HG02642 (cell line): ENCODE data around the gene CITED2.
A peak's percentile ranks its signal among the peaks of the same experiment; 100 is the strongest.

Source experiments
- ATAC-seq: cut with Tn5 transposase; IDR thresholded peaks from one replicate; pipeline ENCODE4 v1.9.1; 2021; ENCODE audit warnings: mild to moderate bottlenecking; ENCODE audit not compliant: unreplicated experiment, poor library complexity

Gene CITED2

DNA sequence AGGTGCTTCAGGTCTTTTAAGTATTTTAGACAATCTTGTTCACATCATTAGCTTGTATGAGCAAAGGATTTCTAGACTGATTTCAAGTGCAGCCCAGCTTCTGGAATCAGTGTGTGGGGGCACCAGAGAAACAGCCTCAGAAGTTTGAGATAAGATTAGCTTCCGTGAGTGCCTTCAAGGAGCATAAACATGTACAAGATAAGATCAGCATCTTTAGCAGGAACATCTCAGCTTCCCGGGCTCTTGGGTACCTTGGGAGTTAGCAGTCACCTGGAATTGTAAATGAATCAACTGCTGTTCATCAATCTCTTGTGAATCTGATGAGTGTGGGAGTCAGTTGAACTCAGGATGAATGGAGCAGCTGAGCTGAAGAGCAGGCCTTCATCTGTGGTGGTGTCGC lies 12.0 kb upstream of the CITED2 start:
- no peak for ATAC-seq

DNA sequence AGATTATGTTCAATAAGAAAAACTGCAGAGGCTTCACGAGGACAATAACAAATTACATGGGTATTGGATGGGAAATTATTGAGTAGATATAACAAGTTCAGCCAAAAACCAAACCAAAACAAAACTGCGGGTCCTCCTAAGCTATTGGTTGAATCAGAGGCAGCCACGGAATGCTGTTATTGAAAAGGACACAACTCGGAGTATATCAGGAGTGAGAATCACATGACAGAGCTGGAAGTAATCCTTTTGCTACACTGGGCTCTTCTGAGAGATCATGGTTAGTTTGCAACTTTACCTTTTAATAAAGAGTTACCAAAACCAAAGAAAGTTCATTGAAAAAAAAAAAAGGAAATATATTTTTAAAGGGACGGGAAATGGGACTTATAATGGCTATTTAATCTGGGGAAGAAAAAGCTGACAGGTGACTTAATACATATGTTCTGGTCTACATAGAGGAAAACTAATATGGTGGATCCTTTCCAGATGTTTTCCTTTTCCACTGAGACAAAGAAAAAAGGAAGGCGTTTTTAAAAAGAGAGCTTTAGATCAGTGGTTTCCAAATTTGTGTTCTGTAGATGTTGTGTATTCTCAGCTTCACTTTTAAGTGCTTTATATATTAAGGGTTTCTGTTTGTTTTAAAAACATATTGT lies 6.9 kb upstream of the CITED2 start:
- no peak for ATAC-seq

DNA sequence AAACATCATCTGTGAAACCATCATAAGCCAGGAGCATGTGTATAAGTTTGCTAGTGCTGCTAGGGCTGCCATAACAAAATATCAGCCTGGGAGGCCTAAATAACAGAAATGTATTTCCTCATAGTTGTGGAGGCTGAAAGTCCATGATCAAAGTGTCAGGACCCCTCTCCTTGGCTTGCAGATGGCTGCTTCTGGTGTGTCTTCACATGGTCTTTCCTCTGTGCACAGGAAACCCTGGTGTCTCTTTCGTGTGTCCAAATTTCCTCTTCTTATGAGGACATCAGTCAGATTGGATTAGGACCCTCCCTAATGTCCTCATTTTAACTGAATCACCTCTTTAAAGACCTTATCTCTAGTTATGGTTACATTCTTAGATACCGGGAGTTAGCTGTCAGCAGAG lies 6.2 kb upstream of the CITED2 start:
- no peak for ATAC-seq

DNA sequence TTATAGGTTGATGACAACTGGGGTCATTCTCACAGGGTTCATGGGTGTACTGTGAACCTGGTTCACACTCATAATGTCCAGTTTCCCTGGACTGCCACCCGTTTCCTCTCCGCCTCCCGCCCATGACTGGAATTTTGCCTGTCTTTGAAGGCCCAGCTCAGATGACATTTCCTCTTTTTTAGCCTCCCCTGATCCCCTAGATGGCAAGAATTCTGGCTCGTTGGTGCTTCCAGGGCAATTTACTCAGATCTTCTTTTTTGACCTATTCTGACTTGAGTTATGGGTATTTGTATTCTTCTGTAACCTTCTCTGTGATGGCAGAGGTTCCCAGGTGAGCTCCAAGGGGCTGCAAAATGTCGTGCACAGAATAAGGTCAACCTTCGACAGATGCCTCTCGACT lies 5.7 kb upstream of the CITED2 start:
- ATAC-seq: no peak

DNA sequence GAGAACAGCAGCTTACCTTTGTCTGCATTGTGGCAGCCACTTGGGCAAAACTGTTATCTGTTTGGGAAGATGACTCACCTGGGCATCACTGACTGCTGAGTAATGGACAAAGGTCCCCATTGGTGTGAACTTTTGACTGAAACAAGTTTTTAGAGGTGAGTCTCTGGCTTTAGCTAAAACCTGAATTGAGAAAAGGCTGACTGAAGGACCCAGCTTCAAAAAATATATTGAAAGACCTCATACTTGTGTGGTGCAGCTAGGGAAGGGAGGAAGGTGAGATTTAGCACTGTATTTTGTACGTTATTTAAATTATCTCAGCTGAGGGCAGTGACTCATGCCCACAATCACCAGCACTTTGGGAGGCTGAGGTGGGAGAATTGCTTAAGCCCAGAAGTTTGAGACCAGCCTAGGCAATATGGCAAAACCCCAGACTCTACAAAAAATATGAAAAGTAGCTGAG lies 4.5 kb upstream of the CITED2 start:
- no peak for ATAC-seq

DNA sequence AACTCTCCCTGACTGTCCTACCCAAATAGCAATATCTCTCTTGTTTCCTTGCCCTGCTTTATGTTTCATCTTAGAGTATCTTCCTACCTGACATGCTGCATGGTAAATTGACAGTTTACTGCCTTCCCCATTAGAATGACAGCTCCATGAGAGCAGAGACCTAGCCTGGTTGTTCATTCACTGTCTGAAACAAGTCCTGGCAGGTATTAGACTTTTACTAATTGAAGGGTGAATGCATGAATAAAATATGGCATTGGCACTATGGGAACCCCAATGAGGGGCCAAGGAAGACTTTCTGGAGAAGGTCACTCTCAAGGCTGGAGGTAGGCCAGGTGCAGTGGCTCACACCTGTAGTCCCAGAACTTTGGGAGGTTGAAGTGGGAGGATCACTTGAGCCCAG lies 3.8 kb upstream of the CITED2 start:
- ATAC-seq: no peak

DNA sequence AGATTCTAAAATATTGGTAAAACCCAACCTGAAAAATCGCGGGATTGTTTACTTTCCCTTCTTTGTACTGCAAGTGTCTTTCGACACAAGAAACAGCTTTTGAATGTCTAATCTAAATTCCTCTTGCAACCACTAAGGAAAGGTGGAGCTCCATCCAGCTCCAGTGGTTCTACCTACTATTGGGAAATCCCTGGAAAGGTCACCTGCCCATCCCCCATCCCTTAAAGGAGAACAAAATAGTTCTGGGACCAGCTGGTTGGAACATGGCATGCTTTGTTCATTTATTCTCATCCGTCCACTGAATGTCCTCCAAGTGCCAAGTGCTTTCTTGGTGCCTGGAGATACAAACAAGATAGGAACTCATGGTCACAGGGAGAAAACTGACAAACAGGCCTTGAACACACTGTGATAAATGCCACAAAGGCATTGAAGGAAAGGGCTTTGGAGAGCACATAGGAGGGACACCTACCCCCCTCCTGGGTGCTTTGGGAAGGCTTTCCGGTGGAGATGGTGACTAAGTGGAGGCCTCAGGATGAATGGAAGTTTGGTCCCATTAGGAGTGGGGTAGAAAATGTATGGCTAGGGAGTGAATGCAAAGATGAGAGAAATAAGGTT lies 2.3 kb upstream of the CITED2 start:
- no peak for ATAC-seq

DNA sequence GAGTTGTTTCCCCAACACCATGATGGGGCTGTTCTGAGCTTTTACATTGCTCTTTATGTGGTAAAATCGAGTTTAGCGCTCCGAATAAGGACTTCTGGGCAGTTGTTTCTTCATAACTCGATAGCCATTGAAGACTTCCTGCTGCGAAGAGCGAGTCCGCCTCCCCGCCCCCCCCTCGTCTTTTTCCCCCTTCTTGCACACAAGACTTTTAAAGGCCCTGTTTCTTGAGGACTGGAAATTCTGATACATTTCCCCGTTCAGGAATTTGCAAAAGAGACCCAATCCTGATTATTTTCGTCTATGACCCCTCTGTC lies 1.5 kb upstream of the CITED2 start:
- no peak for ATAC-seq

DNA sequence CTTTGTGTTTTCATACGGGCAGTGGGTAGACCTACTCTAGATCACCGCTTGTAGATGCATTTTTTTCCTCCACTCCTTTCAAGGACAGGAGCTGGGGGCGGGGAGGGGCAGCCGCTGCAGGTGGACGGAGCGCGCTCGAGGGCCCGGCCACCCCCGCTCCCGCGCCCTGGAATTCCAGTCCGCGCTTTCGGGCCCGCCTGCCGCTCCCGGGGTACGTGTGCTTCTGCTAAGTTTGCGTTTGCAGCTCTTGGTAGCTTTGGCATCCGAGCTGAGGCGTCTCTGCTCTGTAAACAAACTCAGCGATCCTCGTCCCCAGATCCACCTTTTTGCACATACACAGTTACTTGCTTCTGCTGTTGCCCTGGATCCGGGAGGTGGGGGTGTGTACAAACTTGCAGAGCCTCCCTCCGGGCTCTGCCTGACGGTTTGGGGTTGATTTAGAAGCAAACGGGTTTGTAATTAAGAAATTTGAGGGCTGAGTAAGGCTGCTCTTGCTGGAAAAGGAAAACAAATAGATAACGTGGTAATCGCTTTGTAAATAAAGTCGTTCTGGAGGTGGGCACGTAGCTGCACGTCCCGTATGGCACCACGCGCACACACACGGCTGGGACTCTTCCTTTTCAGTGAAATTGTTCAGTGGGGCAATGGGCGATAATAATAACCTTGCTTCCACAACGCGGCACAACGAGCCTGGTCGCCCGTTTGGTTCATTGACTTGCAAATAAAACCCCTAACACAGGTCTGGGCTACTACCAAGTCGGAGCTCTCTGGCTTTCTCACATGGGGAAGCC lies 973 bp upstream of the CITED2 start:
- ATAC-seq: peak; percentile 58

DNA sequence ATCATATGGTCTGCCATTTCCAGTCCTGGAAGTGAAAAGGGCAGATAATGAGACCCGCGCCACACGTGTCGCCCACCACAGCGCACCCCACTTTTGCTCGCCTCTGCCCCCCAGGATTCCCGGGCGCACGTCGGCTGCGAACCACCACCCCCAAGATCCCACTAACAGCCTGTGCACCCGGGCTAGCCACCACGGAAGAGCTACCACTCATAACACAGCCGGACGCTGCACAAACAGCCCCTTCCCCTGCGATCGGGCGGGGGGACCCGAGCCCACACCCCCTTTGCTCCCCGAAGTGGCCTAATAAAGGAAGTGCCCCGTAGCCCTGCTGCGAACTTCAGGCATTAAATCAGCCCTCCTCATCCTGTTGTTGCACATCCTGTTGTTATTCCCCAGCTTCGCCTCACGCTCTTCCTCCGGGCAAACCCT lies 506 bp downstream of the CITED2 start:
- ATAC-seq: no peak

DNA sequence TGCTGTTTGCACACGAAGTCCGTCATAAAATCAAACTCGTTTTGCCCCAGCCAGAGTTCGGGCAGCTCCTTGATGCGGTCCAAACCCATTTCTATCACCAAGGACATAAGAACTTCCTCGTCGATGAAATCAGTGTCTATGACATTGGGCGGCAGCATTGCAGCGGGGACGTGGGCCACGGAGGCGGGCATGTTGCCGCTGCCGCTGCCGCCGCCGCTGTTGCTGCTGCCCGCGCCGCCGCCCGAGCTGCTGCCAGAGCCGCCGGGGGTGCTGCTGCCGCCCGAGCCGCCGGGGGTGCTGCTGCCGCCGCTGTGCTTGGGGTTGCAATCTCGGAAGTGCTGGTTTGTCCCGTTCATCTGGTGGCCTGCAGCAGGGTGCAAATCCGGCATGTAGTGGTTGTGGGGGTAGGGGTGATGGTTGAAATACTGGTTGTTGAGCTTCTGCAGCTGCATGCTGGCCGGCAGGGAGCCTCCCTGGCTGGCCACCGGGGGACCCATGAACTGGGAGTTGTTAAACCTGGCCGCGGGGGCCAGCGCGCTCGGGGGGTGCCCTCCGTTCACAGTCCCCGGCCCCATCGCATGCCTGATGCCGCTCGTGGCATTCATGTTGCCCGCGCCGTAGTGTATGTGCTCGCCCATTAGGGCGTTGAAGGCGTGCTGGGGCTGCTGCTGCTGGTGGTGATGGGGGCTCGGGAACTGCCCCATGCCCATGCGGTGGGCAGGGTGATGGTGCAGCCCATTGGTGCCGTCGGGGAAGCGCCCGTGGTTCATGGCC lies 1.1 kb downstream of the CITED2 start:
- ATAC-seq: peak; percentile 32

DNA sequence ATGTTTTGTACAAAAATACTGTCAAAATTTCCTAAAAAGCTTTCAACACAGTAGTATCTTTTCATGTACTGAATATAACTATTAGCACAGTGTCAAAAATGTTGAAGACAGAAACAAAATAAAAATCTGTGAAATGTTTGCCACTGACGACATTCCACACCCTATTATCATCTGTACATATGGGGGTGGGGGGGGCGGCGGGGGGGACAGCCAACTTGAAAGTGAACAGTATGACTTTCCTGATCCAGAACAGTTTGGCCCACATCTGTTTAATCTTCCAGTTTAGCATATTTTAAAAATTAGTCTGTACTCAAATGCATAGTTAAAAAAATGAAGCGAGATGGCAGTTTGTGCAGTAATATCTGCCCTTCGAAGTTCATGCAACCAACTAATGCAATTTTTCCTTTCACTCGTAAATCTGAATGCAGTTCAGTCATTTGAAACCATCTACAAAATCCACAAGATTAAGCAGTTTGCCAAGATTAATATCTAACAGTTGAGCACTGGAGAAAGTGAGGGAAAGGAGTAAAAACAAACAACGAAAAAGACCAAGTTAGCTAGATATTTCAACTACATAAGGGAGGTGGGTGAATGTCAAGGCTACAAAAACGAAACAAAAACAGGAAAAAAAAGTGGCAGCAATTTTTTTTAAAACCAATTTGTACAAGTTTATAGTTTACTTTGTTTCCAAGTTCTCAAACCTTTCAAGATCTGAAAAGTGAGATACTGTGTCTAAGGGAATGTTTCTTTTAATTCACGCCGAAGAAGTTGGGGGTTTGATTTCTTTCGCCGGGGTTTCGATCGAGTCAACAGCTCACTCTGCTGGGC lies 1.9 kb downstream of the CITED2 start:
- no peak for ATAC-seq

DNA sequence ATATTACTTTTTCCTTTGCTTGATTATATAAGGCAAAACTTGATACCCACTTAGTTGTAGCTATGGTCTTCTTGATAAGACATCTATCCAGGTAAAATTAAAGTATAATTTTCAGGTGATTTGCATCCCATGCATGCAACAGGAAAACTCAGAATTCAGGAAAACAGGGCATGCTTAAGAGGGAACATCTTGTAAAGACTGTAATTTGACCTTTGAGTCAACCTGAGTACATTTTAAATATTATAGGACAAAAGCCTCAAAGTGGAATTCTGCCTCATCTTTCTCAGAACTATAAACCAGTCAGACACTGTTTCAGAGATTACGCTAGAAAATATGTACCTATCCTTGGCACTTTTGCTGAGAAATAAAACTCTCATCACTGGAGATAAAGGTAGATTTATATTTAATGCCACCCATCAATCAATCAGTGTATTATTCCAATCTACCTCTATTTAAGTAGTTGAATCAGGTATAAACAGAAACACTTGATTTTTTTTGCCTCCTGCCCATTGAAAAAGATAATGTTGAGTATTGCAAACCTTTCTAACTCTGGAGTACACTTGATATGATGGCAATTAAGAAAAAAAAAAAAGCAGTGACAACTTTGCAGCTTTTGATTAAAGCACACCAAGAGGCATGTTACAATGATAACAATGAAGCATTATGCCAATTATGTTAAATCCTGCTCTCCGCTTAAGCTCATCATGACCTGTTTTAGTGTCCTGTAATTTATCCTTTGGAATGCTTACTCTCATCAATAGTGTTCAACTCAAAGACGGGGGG lies 2.8 kb downstream of the CITED2 start:
- ATAC-seq: no peak

DNA sequence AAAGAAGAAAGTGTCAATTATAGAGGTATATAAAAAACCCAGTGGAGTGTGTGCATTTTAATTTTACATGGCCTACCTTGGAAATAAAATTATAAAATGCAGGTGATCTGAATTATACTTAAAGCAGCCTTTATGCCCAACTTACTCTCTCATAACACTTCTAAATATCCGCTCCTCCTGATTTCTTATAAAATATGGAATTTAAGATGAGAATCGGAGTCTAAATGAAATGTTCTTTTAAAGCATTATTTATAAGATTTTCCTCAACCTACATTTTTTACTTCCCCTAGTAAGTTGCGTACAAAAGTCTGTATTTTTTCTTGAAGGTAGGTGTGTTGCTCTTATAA lies 3.5 kb downstream of the CITED2 start:
- ATAC-seq: no peak

DNA sequence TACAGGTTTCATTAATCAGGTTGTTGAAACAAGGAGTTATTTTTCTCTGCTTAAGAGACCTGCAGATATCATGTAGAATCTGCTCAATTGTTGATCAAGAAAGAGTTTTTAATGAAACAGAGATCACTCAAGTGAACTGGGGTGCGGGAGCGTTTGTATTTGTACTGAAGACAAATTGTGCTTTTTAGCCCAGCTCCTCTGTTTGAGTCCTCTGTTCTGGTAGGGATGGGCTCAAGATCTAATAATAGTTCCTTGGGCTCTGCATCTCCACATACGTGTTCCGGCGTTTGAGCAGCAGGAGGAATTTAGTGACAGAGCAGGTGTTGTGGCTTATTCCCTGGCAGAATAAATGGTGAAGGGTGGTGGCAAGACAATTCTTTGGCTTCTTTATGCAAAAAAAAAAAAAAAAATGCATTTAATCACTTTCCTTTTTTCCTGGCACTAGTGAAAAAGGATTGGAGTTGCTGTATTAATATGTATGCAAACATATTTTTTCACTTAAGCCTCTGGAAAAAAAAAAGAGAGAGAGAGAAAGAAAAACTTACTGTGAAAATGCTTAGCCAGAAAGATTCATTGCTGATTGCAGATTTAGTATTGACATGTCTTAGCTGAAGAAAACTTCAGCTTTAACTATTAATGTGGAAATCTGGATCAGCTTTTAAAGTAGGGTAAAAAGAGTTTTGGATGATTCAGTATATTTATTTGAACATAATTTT lies 4.0 kb downstream of the CITED2 start:
- no peak for ATAC-seq

DNA sequence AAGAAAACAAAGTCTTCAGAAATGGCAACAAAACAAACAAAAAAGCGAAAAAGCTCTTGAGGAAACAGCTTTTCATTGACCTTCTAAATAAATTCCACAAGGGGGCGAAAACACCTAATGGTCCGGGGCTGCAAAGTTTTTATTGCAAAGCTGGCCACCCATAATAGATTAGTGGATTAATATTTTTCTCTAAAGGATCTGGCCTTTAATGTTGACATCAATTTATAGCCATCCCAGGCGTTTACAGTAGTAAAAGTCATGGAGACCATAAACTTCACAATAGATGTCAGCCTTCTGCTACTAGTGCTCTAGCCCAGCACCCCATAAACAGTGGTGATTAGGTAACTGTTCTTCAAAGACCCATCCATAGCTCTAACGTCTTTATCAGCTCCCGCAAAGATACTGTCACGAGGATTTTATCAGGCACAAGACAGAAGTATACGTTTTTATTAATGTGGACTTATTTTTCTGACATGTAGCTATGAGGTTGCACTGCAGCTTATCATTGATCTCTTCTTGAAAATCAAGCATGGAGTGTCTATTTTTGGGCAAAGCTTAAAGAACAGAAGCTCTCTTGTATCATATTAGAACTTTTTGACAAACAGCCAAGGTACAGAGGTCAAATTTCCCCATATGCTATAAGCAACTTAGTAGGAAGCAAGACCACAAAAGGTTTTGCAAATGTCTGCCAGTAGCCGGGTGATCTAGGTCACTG lies 4.7 kb downstream of the CITED2 start:
- ATAC-seq: no peak

DNA sequence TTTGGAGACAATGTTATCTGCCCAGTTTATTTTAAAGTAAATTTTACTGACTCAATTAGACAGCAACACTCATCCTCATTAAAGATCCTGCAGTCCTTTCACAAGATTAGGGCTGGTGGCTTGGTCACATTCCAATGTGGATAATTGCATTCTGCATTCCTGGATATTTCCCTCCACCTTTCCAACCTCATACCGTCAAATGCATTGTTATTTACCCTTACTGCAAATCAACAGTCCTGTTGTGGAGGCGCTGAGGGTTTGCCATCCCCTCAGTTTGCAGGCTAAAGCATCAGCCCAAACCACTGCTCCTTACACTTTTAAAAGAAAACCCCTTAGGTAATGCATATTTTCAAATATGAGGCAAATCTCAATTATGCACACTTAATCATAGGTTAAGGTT lies 5.4 kb downstream of the CITED2 start:
- no peak for ATAC-seq

DNA sequence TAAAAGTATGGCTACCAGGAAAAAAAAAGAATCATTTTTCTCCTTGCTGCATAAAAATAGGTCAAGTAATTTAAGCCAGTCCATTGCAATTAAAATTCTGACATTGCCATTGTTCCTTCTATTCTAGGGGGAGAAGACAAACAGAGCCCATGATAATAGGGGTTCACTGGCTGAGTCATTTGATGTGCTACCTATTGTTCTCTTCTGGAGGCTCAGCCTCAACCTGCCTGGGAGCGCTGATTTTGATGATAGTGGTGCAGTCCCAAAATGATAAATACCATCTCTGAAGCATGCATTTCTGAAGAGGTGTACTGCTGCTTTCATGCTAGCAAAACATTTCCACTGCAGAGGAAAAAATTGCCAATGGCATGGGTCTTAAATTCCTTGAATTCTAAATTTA lies 5.8 kb downstream of the CITED2 start:
- no peak for ATAC-seq
